Testis (tissue), 3 donors: Measurements from ENCODE around the gene TICAM2. TPM values are rescaled to one million over a fixed set of nuclear protein-coding genes. Genes with fewer than 3 reads are reported as not detected.

Experiments used
- DNase-seq: peaks from one replicate; pipeline ENCODE4 v3.0.0-alpha.2; 2019
- H3K27ac ChIP-seq, 2 donors: fragments of 200-600 bp; sonication (generic); one replicate each; pipeline ENCODE4 v1.5.1; 2019
- H3K27me3 ChIP-seq: fragments of 200-600 bp; sonication (generic); one replicate; pipeline ENCODE4 v1.5.1; 2019
- H3K36me3 ChIP-seq: fragments of 200-600 bp; sonication (generic); one replicate; pipeline ENCODE4 v1.5.1; 2017; ENCODE audit warnings: low read depth; ENCODE audit errors: missing control alignments
- H3K4me1 ChIP-seq: fragments of 200-600 bp; sonication (generic); one replicate; pipeline ENCODE4 v1.5.1; 2019
- H3K4me3 ChIP-seq, 2 donors: fragments of 200-600 bp; sonication (generic); one replicate each; pipeline ENCODE4 v1.5.1; 2017 to 2019
- H3K9me3 ChIP-seq: fragments of 200-600 bp; sonication (generic); one replicate; pipeline ENCODE4 v1.5.1; 2017
- CTCF ChIP-seq, 3 experiments: fragments of 450-650 bp in 2 of 3; fragments of 200-600 bp in 1 of 3; sonication (generic) in 1 of 3; IDR thresholded peaks; one replicate each; pipeline ENCODE4 v1.5.1; 2016 to 2019; ENCODE audit warnings: antibody characterized with exemption in 3 of 3, mild to moderate bottlenecking in 2 of 3, moderate library complexity in 1 of 3
- POLR2A ChIP-seq: fragments of 450-650 bp; IDR thresholded peaks from one replicate; pipeline ENCODE4 v1.6.1; 2017; ENCODE audit warnings: antibody characterized with exemption, mild to moderate bottlenecking, moderate library complexity
- WGBS, 2 donors: methylation state at CpG; one replicate each; pipeline ENCODE4 v1.1.5; 2018; 5-methylcytosine and 5-hydroxymethylcytosine counted together
- intact Hi-C: fragments of 100-400 bp; cut with DNase I; formaldehyde crosslinking; loops from one replicate; pipeline ENCODE4 v1.15.1; 2023; ENCODE audit warnings: low total_unique reads
- polyA plus RNA-seq: library from polyadenylated mRNA; stranded (reverse); fragments of 350-450 nt; fragmentation: Illumina TruSeq; extraction: RNeasy Lipid Tissue Mini Kit (QIAGEN cat#74804); gene quantifications from one replicate; pipeline ENCODE4 v1.2.3, GENCODE V29; 2014; ENCODE audit warnings: low read depth, low replicate concordance; ENCODE audit not compliant: insufficient read depth
- total RNA-seq, 2 donors: library from RNA; depleted of rRNA; stranded (reverse); fragments of >200 nt; gene quantifications; one replicate each; pipeline ENCODE4 v1.2.3, GENCODE V29; 2016

The TICAM2 gene
- total and polyA plus RNA-seq, 3 donors from 2014 or later = 0.68 to 1.1 TPM; not detected in 1

GRCh38 chr5:115542651-115543364 is 59.5 kb downstream of the TICAM2 start:
- intact Hi-C loops = no loop called here
- H3K9me3 ChIP-seq = no peaks in the 10 kb centered on the region
- 44 to 45% methylated on average over 10 of the region's 10 CpGs for WGBS, 2 donors
- TF ChIP-seq POLR2A (no peak), CTCF (IDR thresholded peaks at IDR 0.05) (no peak)
- no peaks in the 10 kb centered on the region for H3K27me3 ChIP-seq
- H3K4me3 ChIP-seq = peak overlapping the region; percentile 94 to 98
- H3K36me3 ChIP-seq = no peaks in the 10 kb centered on the region
- H3K27ac ChIP-seq = peak overlapping the region; percentile 99
- peaks cover 29% of the 10 kb centered on the region for H3K4me1 ChIP-seq
- no peak for DNase-seq

- no peaks in the 10 kb centered on the region for H3K9me3 ChIP-seq
- peak overlapping the region; percentile 94 to 98 for H3K4me3 ChIP-seq
- no peak for TF ChIP-seq POLR2A
- TF ChIP-seq CTCF (IDR thresholded peaks at IDR 0.05) = no peak
- H3K4me1 ChIP-seq = peaks cover 32% of the 10 kb centered on the region
- intact Hi-C loops = no loop called here
- 29 to 42% methylated on average over 2 of the region's 2 CpGs for WGBS, 2 donors
- no peaks in the 10 kb centered on the region for H3K27me3 ChIP-seq
- no peak for DNase-seq
- peak overlapping the region in 1 of 2 donors; percentile 99 for H3K27ac ChIP-seq
- no peaks in the 10 kb centered on the region for H3K36me3 ChIP-seq
Observed at GRCh38 chr5:115542086-115542485, 60.2 kb downstream of the TICAM2 start.

GRCh38 chr5:115541611-115542010 is 60.7 kb downstream of the TICAM2 start:
- H3K4me3 ChIP-seq = peak overlapping the region in 1 of 2 donors; percentile 98
- peaks cover 37% of the 10 kb centered on the region for H3K4me1 ChIP-seq

GRCh38 chr5:115535479-115536035 is 66.7 kb downstream of the TICAM2 start:
- Histone ChIP-seq H3K4me1 (peaks cover 17% of the 10 kb centered on the region), H3K27ac (no peak overlapping the region), H3K27me3 (no peaks in the 10 kb centered on the region), H3K36me3 (no peaks in the 10 kb centered on the region), H3K9me3 (no peaks in the 10 kb centered on the region), H3K4me3 (no peak overlapping the region)
- intact Hi-C loops = no loop called here
- DNase-seq = no peak
- WGBS, 2 donors = 75 to 84% methylated on average over 3 of the region's 3 CpGs
- TF ChIP-seq CTCF (IDR thresholded peaks at IDR 0.05) = no peak
- no peak for TF ChIP-seq POLR2A

More at GRCh38 chr5:115541611-115542010, 60.7 kb downstream of the TICAM2 start:
- Histone ChIP-seq H3K27ac (peak overlapping the region in 1 of 2 donors; percentile 99), H3K9me3 (no peaks in the 10 kb centered on the region), H3K36me3 (no peaks in the 10 kb centered on the region), H3K27me3 (no peaks in the 10 kb centered on the region)
- 39 to 49% methylated on average over 2 of the region's 2 CpGs for WGBS, 2 donors
- no peak for DNase-seq
- no peak for TF ChIP-seq POLR2A
- no peak for TF ChIP-seq CTCF (IDR thresholded peaks at IDR 0.05)
- intact Hi-C loops = no loop called here
